ENCODE measurements around the gene FCRLA.

DNA sequence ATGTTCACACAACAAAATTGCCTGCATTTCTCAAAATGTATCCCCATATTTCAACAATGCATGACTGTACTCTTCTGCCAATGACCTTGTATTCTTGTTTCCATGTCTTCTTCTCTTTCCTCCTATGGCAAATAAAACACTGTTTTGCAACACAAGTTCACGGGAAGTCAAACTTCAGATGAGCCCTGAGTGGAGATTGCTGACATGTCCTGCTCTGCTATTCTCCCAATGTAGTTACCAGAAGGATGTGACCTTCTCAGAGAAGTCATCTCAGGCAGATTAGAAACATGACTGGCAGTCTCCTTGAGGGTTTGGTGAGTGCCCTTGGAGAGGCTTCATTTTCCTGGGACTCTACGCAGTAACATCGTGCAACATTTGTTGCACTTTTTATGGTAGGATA, 28.5 kb upstream of the FCRLA start:
- TF ChIP-seq TOX (CRISPR knock-in tag; IDR thresholded peaks at IDR 0.05; ENCODE audit: borderline replicate concordance) (no peak), RARB (CRISPR knock-in tag; IDR thresholded peaks at IDR 0.05) (no peak), PATZ1 (CRISPR knock-in tag; IDR thresholded peaks at IDR 0.05; ENCODE audit: borderline replicate concordance) (no peak), ESRRG (CRISPR knock-in tag; IDR thresholded peaks at IDR 0.05) (no peak), ZFP3 (CRISPR knock-in tag; IDR thresholded peaks at IDR 0.05) (no peak), ZNF565 (CRISPR knock-in tag; conservative IDR thresholded peaks at IDR 0.05; ENCODE audit: low read depth) (no peak), CREB5 (CRISPR knock-in tag; IDR thresholded peaks at IDR 0.05; ENCODE audit: low read depth) (no peak), TSHZ2 (CRISPR knock-in tag; IDR thresholded peaks at IDR 0.05) (no peak), ARNTL (CRISPR knock-in tag; IDR thresholded peaks at IDR 0.05; ENCODE audit: borderline replicate concordance, low read depth) (no peak), ZNF8 (CRISPR knock-in tag; IDR thresholded peaks at IDR 0.05) (no peak)

Data from SK-N-SH treated with all-trans-retinoic acid at 6 μM for 48 hours (cell line).